GM12875 (cell line): ENCODE measurements around the gene RABGAP1L.

Experiments
- H3K4me3 ChIP-seq: one replicate; pipeline ENCODE4 v1.5.1; 2011; ENCODE audit warnings: low read depth, low read length, control low read depth
- CTCF ChIP-seq: IDR thresholded peaks from 2 replicates; pipeline ENCODE4 v1.5.1; 2011; ENCODE audit warnings: low read depth, mild to moderate bottlenecking, control low read depth, inconsistent platforms, low read length, moderate library complexity, borderline replicate concordance; ENCODE audit not compliant: insufficient read depth

The RABGAP1L gene

GRCh38 chr1:174149216-174149615 lies 10.1 kb upstream of the RABGAP1L start:
- no peak for TF ChIP-seq CTCF
- no peak overlapping the region for H3K4me3 ChIP-seq

GRCh38 chr1:174150499-174150898 lies 8.8 kb upstream of the RABGAP1L start:
- H3K4me3 ChIP-seq: no peak overlapping the region
- TF ChIP-seq CTCF: no peak

GRCh38 chr1:174152427-174152826 lies 6.9 kb upstream of the RABGAP1L start:
- no peak overlapping the region for H3K4me3 ChIP-seq
- no peak for TF ChIP-seq CTCF

GRCh38 chr1:174153085-174153824 lies 6.1 kb upstream of the RABGAP1L start:
- no peak for TF ChIP-seq CTCF
- H3K4me3 ChIP-seq: no peak overlapping the region

GRCh38 chr1:174153825-174154107 lies 5.6 kb upstream of the RABGAP1L start:
- TF ChIP-seq CTCF: no peak
- H3K4me3 ChIP-seq: no peak overlapping the region

GRCh38 chr1:174156437-174156836 lies 2.9 kb upstream of the RABGAP1L start:
- TF ChIP-seq CTCF: no peak
- no peak overlapping the region for H3K4me3 ChIP-seq

GRCh38 chr1:174157157-174157806 lies 2.0 kb upstream of the RABGAP1L start:
- no peak for TF ChIP-seq CTCF
- H3K4me3 ChIP-seq: no peak overlapping the region
